Measurements from ENCODE around the gene CYP2A6.
"Not testable (repeated sequence)": the region's sequence is repeated elsewhere in the genome, so short reads cannot be mapped to it uniquely, and the experiment has no call there.

The CYP2A6 gene

GRCh38 chr19:40831502-40832430 is 18.5 kb downstream of the CYP2A6 start:
- H3K4me3 Mint-ChIP-seq: no peak overlapping the region
- peaks cover 6% of the 10 kb centered on the region for H3K36me3 Mint-ChIP-seq (ENCODE audit: low read depth)
- H3K9me3 Mint-ChIP-seq: no peaks in the 10 kb centered on the region
- peaks cover 25% of the 10 kb centered on the region for H3K4me1 Mint-ChIP-seq (ENCODE audit: low read depth)
- DNase-seq: peak; percentile 8
- no peak overlapping the region for H3K27ac Mint-ChIP-seq
- H3K27me3 Mint-ChIP-seq: no peaks in the 10 kb centered on the region

DNA sequence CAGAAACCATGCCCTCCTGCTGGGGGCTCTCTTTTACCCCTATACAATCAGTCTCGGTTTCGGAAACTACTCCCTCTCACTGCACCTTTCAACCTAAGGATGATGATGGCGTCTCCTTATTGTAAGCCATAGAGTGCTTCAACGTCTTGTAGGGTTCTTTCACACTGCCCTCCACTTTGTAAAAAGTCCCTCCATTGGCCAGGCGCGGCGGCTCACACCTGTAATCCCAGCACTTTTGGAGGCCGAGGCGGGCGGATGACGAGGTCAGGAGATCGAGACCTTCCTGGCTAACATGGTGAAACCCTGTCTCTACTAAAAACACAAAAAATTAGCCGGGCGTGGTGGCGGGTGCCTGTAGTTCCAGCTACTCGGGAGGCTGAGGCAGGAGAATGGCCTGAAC is 19.5 kb downstream of the CYP2A6 start:
- not testable (repeated sequence) for H3K9me3 Mint-ChIP-seq; DNase-seq; H3K27me3 Mint-ChIP-seq; H3K27ac Mint-ChIP-seq; H3K4me3 Mint-ChIP-seq; H3K36me3 Mint-ChIP-seq (ENCODE audit: low read depth)
- H3K4me1 Mint-ChIP-seq (ENCODE audit: low read depth): peaks cover 31% of the 10 kb centered on the region

DNA sequence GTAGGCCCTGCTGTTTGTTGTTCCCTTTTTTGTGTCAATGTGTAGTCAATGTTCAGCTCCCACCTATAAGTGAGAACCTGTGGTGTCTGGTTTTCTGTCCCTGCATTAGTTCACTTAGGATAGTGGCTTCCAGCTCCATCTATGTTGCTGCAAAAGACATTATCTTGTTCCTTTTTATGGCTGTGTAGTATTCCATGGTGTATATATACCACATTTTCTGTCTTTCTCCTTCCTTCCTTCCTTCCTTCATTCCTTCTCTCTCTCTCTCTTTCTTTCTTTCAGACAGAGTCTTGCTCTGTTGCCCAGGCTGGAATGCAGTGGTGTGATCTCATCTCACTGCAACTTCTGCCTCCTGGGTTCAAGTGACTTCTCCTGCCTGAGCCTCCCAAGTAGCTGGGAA is 21.0 kb downstream of the CYP2A6 start:
- no peak overlapping the region for H3K4me3 Mint-ChIP-seq
- no peak for DNase-seq
- no peak overlapping the region for H3K27ac Mint-ChIP-seq
- H3K4me1 Mint-ChIP-seq (ENCODE audit: low read depth): peaks cover 39% of the 10 kb centered on the region
- peaks cover 7% of the 10 kb centered on the region for H3K36me3 Mint-ChIP-seq (ENCODE audit: low read depth)
- no peaks in the 10 kb centered on the region for H3K27me3 Mint-ChIP-seq
- H3K9me3 Mint-ChIP-seq: no peaks in the 10 kb centered on the region

DNA sequence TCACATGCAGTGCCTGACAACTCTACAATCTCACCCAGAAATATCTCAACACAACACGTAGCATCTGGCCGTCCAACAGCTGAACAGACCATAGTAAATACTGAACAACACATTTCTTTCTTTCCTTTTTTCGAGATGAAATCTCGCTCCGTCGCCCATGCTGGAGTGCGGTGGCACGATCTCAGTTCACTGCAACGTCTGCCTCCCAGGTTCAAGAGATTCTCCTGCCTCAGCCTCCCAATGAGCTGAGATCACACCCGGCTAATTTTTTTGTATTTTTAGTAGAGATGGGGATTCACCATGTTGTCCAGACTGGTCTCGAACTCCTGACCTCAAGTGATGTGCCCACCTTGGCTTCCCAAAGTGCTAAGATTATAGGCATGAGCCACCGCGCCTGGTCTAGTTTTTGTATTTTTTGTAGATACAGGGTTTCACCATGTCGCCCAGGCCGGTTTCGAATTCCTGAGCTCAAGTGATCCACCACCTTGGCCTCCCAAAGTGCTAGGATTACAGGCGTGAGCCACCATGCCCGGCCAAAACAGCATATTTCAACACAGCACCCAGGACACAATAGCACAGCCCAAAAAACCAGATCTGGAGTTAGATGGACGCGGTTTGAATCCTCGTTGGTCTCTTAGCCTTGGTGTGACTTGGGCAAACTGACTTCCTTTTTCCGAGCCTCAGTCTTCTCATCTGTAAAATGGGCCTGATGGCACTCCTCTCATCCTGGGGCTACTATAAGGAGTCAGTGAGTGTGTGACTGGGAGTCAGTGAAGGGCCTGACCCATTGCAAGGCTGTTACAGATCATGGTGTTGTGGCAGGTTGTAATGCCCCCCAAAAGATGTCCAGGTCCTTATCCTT is 22.6 kb downstream of the CYP2A6 start:
- peaks cover 31% of the 10 kb centered on the region for H3K4me1 Mint-ChIP-seq (ENCODE audit: low read depth)
- no peak overlapping the region for H3K4me3 Mint-ChIP-seq

DNA sequence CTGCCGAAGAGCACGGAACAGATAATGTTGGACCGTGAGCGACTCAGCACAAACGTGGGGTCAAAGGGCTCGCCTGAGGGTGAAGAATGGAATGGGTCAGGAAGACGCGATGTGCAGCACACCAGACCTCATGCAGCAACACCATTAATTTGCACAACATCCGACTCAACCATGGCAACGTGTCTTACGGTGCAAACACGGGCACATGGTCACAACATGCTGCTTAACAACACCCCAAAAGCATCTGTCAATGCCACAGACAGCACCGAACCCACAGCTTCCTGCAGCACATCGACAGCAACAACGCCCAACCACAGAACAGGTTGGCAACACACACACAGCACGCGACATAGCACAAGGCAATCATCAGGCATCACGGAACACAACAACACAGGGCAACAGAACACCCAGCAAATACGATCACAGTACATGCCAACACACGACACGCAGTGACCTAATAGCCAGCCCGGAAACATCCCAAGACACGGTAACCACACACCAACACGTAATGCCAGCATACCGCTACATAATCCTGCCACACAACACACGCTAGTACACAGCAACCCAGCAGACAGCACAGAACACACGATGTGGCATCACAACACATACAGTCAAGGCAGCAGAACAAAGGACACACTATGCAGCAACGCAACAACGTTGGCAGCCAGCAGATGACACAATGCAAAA is 23.4 kb downstream of the CYP2A6 start:
- peak overlapping the region; percentile 30 for H3K27ac Mint-ChIP-seq
- peaks cover 27% of the 10 kb centered on the region for H3K4me1 Mint-ChIP-seq (ENCODE audit: low read depth)
- H3K4me3 Mint-ChIP-seq; H3K9me3 Mint-ChIP-seq; H3K27me3 Mint-ChIP-seq; DNase-seq; H3K36me3 Mint-ChIP-seq (ENCODE audit: low read depth): not testable (repeated sequence)

More for the DNA sequence above, 22.6 kb downstream of the CYP2A6 start:
- H3K36me3 Mint-ChIP-seq (ENCODE audit: low read depth): peaks cover 7% of the 10 kb centered on the region
- H3K9me3 Mint-ChIP-seq: no peaks in the 10 kb centered on the region
- no peaks in the 10 kb centered on the region for H3K27me3 Mint-ChIP-seq
- no peak overlapping the region for H3K27ac Mint-ChIP-seq
- no peak for DNase-seq

DNA sequence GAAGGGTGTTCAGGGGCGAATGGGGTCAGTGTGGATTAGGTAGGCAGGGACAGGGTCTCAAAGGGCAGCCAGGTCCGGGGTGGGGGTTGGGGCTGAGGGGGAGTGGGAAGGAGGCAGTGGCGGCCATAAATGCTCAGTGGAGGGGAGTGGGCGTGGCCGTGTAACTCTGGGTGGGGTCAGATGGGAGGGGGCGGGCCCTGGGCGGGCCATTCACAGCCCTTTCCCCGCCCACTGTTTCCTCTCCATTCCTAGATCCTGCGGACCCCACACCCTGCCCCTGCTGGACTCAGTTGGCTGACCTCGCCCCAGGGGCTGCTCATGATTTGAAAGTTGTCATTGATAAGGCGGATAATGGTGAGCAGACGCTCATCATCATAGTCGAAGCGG is 23.9 kb downstream of the CYP2A6 start:
- peaks cover 25% of the 10 kb centered on the region for H3K4me1 Mint-ChIP-seq (ENCODE audit: low read depth)
- H3K9me3 Mint-ChIP-seq; H3K27ac Mint-ChIP-seq; DNase-seq; H3K36me3 Mint-ChIP-seq (ENCODE audit: low read depth); H3K4me3 Mint-ChIP-seq; H3K27me3 Mint-ChIP-seq: not testable (repeated sequence)

GRCh38 chr19:40825460-40826095 is 24.7 kb downstream of the CYP2A6 start:
- DNase-seq; H3K27me3 Mint-ChIP-seq; H3K27ac Mint-ChIP-seq; H3K36me3 Mint-ChIP-seq (ENCODE audit: low read depth); H3K4me3 Mint-ChIP-seq; H3K9me3 Mint-ChIP-seq: not testable (repeated sequence)
- peaks cover 25% of the 10 kb centered on the region for H3K4me1 Mint-ChIP-seq (ENCODE audit: low read depth)

GRCh38 chr19:40824916-40825315 is 25.3 kb downstream of the CYP2A6 start:
- H3K27me3 Mint-ChIP-seq; DNase-seq; H3K27ac Mint-ChIP-seq; H3K9me3 Mint-ChIP-seq; H3K4me3 Mint-ChIP-seq; H3K36me3 Mint-ChIP-seq (ENCODE audit: low read depth): not testable (repeated sequence)
- H3K4me1 Mint-ChIP-seq (ENCODE audit: low read depth): peaks cover 25% of the 10 kb centered on the region

- DNase-seq: not testable (repeated sequence)
These were observed 27.3 kb downstream of the CYP2A6 start for GRCh38 chr19:40822704-40823553.

GRCh38 chr19:40822161-40822560 is 28.1 kb downstream of the CYP2A6 start:
- Mint-ChIP-seq H3K27me3 (no peaks in the 10 kb centered on the region), H3K9me3 (no peaks in the 10 kb centered on the region), H3K4me3 (no peak overlapping the region), H3K27ac (no peak overlapping the region), H3K4me1 (ENCODE audit: low read depth) (peaks cover 44% of the 10 kb centered on the region), H3K36me3 (ENCODE audit: low read depth) (peaks cover 5% of the 10 kb centered on the region)
- DNase-seq: no peak

More at GRCh38 chr19:40822704-40823553, 27.3 kb downstream of the CYP2A6 start:
- not testable (repeated sequence) for H3K4me3 Mint-ChIP-seq; H3K27me3 Mint-ChIP-seq; H3K9me3 Mint-ChIP-seq; H3K36me3 Mint-ChIP-seq (ENCODE audit: low read depth); H3K27ac Mint-ChIP-seq
- H3K4me1 Mint-ChIP-seq (ENCODE audit: low read depth): peaks cover 43% of the 10 kb centered on the region

DNA sequence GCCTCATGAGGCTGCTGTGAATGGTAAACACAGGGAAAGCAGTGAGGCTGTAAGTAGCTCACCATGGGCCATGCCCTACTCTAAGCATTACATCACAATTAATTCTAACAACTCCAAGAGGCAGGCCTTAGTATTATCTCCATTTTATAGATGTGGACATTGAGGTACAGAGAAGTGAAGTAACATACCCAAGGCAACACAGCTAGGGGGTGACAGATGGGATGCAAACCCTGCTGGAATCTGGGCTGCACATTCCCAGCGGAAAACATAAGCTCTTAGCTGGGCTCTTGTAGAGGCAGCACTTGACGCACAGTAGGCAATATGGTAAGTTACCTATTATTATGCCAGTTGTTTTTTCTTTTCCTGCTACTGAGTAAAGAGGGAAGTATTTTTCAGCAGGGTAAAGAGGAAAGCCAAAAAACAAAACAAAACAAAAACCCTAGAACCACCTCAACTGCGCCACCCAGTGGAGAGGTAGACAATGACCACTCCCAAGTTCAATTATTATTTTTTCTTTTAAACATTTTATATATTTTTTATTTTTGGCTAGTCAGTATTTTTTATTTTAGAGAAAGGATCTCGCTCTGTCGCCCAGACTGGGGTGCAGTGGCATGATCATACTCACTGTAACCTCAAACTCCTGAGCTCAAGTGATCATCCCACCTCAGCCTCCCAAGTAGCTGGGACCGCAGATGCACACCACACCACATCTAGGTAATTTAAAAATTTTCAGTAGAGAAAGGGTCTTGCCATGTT is 30.6 kb downstream of the CYP2A6 start:
- H3K36me3 Mint-ChIP-seq (ENCODE audit: low read depth); H3K9me3 Mint-ChIP-seq; H3K4me3 Mint-ChIP-seq; H3K27me3 Mint-ChIP-seq: not testable (repeated sequence)
- peak; percentile 72 for DNase-seq
- H3K27ac Mint-ChIP-seq: peak overlapping the region; percentile 18
- peaks cover 26% of the 10 kb centered on the region for H3K4me1 Mint-ChIP-seq (ENCODE audit: low read depth)

DNA sequence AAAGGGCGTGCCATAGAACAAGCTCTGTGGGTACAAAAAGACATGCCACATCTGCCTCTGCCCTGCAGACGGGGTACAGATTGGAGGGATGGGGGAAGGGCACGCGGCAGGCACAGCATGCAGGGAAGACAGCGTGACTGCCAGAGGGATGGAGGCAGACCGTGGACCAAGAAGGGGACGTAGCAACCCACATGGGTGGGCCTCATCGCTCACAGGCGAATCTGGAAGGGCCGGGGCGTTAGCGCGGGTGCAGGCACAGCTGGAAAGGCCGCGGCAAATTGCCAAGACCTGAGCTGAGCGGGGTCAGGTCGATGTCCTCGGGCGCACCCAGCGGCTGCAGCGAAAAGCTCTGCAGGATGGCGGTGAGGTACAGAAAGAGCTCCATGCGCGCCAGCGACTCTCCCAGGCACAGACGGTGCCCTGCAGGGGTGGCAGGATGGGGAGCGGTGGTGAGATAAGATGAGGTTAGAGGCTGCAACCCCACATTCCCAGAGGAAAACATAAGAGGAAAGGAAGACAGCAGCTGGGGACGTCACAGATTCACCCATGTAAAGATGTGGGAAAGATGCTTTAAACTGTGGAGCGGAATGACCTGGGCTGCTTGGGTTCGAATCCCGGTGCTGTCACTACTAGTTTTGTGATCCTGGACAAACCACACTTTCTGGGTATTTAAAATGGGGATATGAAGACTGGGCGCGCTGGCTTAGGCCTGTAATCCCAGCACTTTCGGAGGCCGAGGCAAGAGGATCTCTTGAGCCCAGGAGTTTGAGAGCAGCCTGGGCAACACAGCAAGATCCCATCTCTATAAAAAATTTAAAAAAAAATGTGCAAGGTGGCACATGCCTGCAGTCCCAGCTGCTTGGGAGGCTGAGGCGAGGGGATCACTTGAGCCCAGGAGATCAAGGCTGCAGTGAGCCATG is 31.5 kb downstream of the CYP2A6 start:
- Mint-ChIP-seq H3K27ac (peak overlapping the region; percentile 76), H3K4me3 (peak overlapping the region; percentile 72), H3K4me1 (ENCODE audit: low read depth) (peaks cover 23% of the 10 kb centered on the region)
- H3K27me3 Mint-ChIP-seq; H3K36me3 Mint-ChIP-seq (ENCODE audit: low read depth); H3K9me3 Mint-ChIP-seq: not testable (repeated sequence)
- DNase-seq: peak; percentile 88
